ENCODE data around the gene FAM81B. TPM values are rescaled to one million over a fixed set of nuclear protein-coding genes. Genes with fewer than 3 reads are reported as not detected.

FAM81B gene
- total and polyA plus RNA-seq, 4 donors = 2.4 to 26.9 (median 9.7) TPM

- WGBS (ENCODE audit: insufficient coverage) = no CpG with 5 or more reads among the region's 4 CpGs
- Histone ChIP-seq H3K4me3 (ENCODE audit: low read depth, low read length) (no peak overlapping the region), H3K4me1 (ENCODE audit: control insufficient read depth, insufficient read depth, low read length) (no peaks in the 10 kb centered on the region), H3K9me3 (ENCODE audit: control insufficient read depth, insufficient read depth, low read length) (no peaks in the 10 kb centered on the region), H3K27ac (ENCODE audit: low read depth, low read length) (no peak overlapping the region), H3K36me3 (ENCODE audit: control insufficient read depth, insufficient read depth, low read length) (no peaks in the 10 kb centered on the region), H3K27me3 (ENCODE audit: control insufficient read depth, insufficient read depth, low read length) (no peaks in the 10 kb centered on the region)
- no peak for DNase-seq (ENCODE audit: low read depth in 4 of 6, low spot score in 6 of 6)
These were observed 32.9 kb downstream of the FAM81B start for GRCh38 chr5:95424016-95424415.

GRCh38 chr5:95424526-95424925 lies 33.4 kb downstream of the FAM81B start:
- no peaks in the 10 kb centered on the region for H3K9me3 ChIP-seq (ENCODE audit: control insufficient read depth, insufficient read depth, low read length)
- DNase-seq (ENCODE audit: low read depth in 4 of 6, low spot score in 6 of 6) = peak in 1 of 6 donors; percentile 17
- H3K4me3 ChIP-seq (ENCODE audit: low read depth, low read length) = no peak overlapping the region
- H3K36me3 ChIP-seq (ENCODE audit: control insufficient read depth, insufficient read depth, low read length) = no peaks in the 10 kb centered on the region
- H3K4me1 ChIP-seq (ENCODE audit: control insufficient read depth, insufficient read depth, low read length) = no peaks in the 10 kb centered on the region
- no peak overlapping the region for H3K27ac ChIP-seq (ENCODE audit: low read depth, low read length)
- no peaks in the 10 kb centered on the region for H3K27me3 ChIP-seq (ENCODE audit: control insufficient read depth, insufficient read depth, low read length)
- WGBS (ENCODE audit: insufficient coverage) = no CpG with 5 or more reads among the region's 1 CpG

- H3K4me1 ChIP-seq (ENCODE audit: control insufficient read depth, insufficient read depth, low read length) = no peaks in the 10 kb centered on the region
- no peaks in the 10 kb centered on the region for H3K36me3 ChIP-seq (ENCODE audit: control insufficient read depth, insufficient read depth, low read length)
- no peaks in the 10 kb centered on the region for H3K27me3 ChIP-seq (ENCODE audit: control insufficient read depth, insufficient read depth, low read length)
- no peak overlapping the region for H3K27ac ChIP-seq (ENCODE audit: low read depth, low read length)
- 82% methylated on average over 3 of the region's 5 CpGs for WGBS (ENCODE audit: insufficient coverage)
- H3K4me3 ChIP-seq (ENCODE audit: low read depth, low read length) = no peak overlapping the region
- H3K9me3 ChIP-seq (ENCODE audit: control insufficient read depth, insufficient read depth, low read length) = no peaks in the 10 kb centered on the region
- no peak for DNase-seq (ENCODE audit: low read depth in 4 of 6, low spot score in 6 of 6)
These were observed 35.1 kb downstream of the FAM81B start for GRCh38 chr5:95426227-95426626.

GRCh38 chr5:95432779-95433178 lies 41.6 kb downstream of the FAM81B start:
- Histone ChIP-seq H3K27me3 (ENCODE audit: control insufficient read depth, insufficient read depth, low read length) (no peaks in the 10 kb centered on the region), H3K9me3 (ENCODE audit: control insufficient read depth, insufficient read depth, low read length) (no peaks in the 10 kb centered on the region), H3K4me1 (ENCODE audit: control insufficient read depth, insufficient read depth, low read length) (no peaks in the 10 kb centered on the region), H3K36me3 (ENCODE audit: control insufficient read depth, insufficient read depth, low read length) (no peaks in the 10 kb centered on the region), H3K27ac (ENCODE audit: low read depth, low read length) (no peak overlapping the region), H3K4me3 (ENCODE audit: low read depth, low read length) (no peak overlapping the region)
- DNase-seq (ENCODE audit: low read depth in 4 of 6, low spot score in 6 of 6) = no peak
- WGBS (ENCODE audit: insufficient coverage) = no CpG with 5 or more reads among the region's 2 CpGs

GRCh38 chr5:95439801-95440493 lies 48.8 kb downstream of the FAM81B start:
- H3K27me3 ChIP-seq (ENCODE audit: control insufficient read depth, insufficient read depth, low read length) = peaks cover 3% of the 10 kb centered on the region
- H3K4me3 ChIP-seq (ENCODE audit: low read depth, low read length) = no peak overlapping the region
- H3K27ac ChIP-seq (ENCODE audit: low read depth, low read length) = no peak overlapping the region
- no peaks in the 10 kb centered on the region for H3K36me3 ChIP-seq (ENCODE audit: control insufficient read depth, insufficient read depth, low read length)
- no peaks in the 10 kb centered on the region for H3K4me1 ChIP-seq (ENCODE audit: control insufficient read depth, insufficient read depth, low read length)
- no peaks in the 10 kb centered on the region for H3K9me3 ChIP-seq (ENCODE audit: control insufficient read depth, insufficient read depth, low read length)
- DNase-seq (ENCODE audit: low read depth in 4 of 6, low spot score in 6 of 6) = no peak
- 22% methylated on average over 6 of the region's 6 CpGs for WGBS (ENCODE audit: insufficient coverage)

GRCh38 chr5:95440825-95441224 lies 49.7 kb downstream of the FAM81B start:
- Histone ChIP-seq H3K27me3 (ENCODE audit: control insufficient read depth, insufficient read depth, low read length) (peaks cover 3% of the 10 kb centered on the region), H3K4me3 (ENCODE audit: low read depth, low read length) (no peak overlapping the region), H3K36me3 (ENCODE audit: control insufficient read depth, insufficient read depth, low read length) (no peaks in the 10 kb centered on the region), H3K27ac (ENCODE audit: low read depth, low read length) (no peak overlapping the region), H3K9me3 (ENCODE audit: control insufficient read depth, insufficient read depth, low read length) (no peaks in the 10 kb centered on the region), H3K4me1 (ENCODE audit: control insufficient read depth, insufficient read depth, low read length) (no peaks in the 10 kb centered on the region)
- no peak for DNase-seq (ENCODE audit: low read depth in 4 of 6, low spot score in 6 of 6)
- whole genome bisulfite sequencing (ENCODE audit: insufficient coverage) = 46% methylated on average over 8 of the region's 10 CpGs

- Histone ChIP-seq H3K4me1 (ENCODE audit: control insufficient read depth, insufficient read depth, low read length) (no peaks in the 10 kb centered on the region), H3K9me3 (ENCODE audit: control insufficient read depth, insufficient read depth, low read length) (no peaks in the 10 kb centered on the region), H3K36me3 (ENCODE audit: control insufficient read depth, insufficient read depth, low read length) (no peaks in the 10 kb centered on the region), H3K4me3 (ENCODE audit: low read depth, low read length) (no peak overlapping the region), H3K27ac (ENCODE audit: low read depth, low read length) (no peak overlapping the region), H3K27me3 (ENCODE audit: control insufficient read depth, insufficient read depth, low read length) (peaks cover 3% of the 10 kb centered on the region)
- no peak for DNase-seq (ENCODE audit: low read depth in 4 of 6, low spot score in 6 of 6)
- WGBS (ENCODE audit: insufficient coverage) = 86% methylated on average over 1 of the region's 2 CpGs
These were observed 50.5 kb downstream of the FAM81B start for GRCh38 chr5:95441636-95442035.

GRCh38 chr5:95445442-95445841 lies 54.3 kb downstream of the FAM81B start:
- H3K4me3 ChIP-seq (ENCODE audit: low read depth, low read length) = no peak overlapping the region
- H3K4me1 ChIP-seq (ENCODE audit: control insufficient read depth, insufficient read depth, low read length) = no peaks in the 10 kb centered on the region
- WGBS (ENCODE audit: insufficient coverage) = 67% methylated on average over 1 of the region's 2 CpGs

GRCh38 chr5:95445995-95446394 lies 54.8 kb downstream of the FAM81B start:
- Histone ChIP-seq H3K27ac (ENCODE audit: low read depth, low read length) (no peak overlapping the region), H3K4me3 (ENCODE audit: low read depth, low read length) (no peak overlapping the region), H3K9me3 (ENCODE audit: control insufficient read depth, insufficient read depth, low read length) (no peaks in the 10 kb centered on the region), H3K36me3 (ENCODE audit: control insufficient read depth, insufficient read depth, low read length) (no peaks in the 10 kb centered on the region), H3K27me3 (ENCODE audit: control insufficient read depth, insufficient read depth, low read length) (peaks cover under 1% of the 10 kb centered on the region), H3K4me1 (ENCODE audit: control insufficient read depth, insufficient read depth, low read length) (no peaks in the 10 kb centered on the region)
- WGBS (ENCODE audit: insufficient coverage) = 86% methylated on average over 1 of the region's 2 CpGs
- no peak for DNase-seq (ENCODE audit: low read depth in 4 of 6, low spot score in 6 of 6)

More at GRCh38 chr5:95445442-95445841, 54.3 kb downstream of the FAM81B start:
- peaks cover 3% of the 10 kb centered on the region for H3K27me3 ChIP-seq (ENCODE audit: control insufficient read depth, insufficient read depth, low read length)
- DNase-seq (ENCODE audit: low read depth in 4 of 6, low spot score in 6 of 6) = no peak
- no peak overlapping the region for H3K27ac ChIP-seq (ENCODE audit: low read depth, low read length)
- no peaks in the 10 kb centered on the region for H3K9me3 ChIP-seq (ENCODE audit: control insufficient read depth, insufficient read depth, low read length)
- no peaks in the 10 kb centered on the region for H3K36me3 ChIP-seq (ENCODE audit: control insufficient read depth, insufficient read depth, low read length)

- Histone ChIP-seq H3K4me1 (ENCODE audit: control insufficient read depth, insufficient read depth, low read length) (no peaks in the 10 kb centered on the region), H3K36me3 (ENCODE audit: control insufficient read depth, insufficient read depth, low read length) (no peaks in the 10 kb centered on the region), H3K27ac (ENCODE audit: low read depth, low read length) (no peak overlapping the region), H3K4me3 (ENCODE audit: low read depth, low read length) (no peak overlapping the region), H3K9me3 (ENCODE audit: control insufficient read depth, insufficient read depth, low read length) (no peaks in the 10 kb centered on the region), H3K27me3 (ENCODE audit: control insufficient read depth, insufficient read depth, low read length) (no peaks in the 10 kb centered on the region)
- DNase-seq (ENCODE audit: low read depth in 4 of 6, low spot score in 6 of 6) = no peak
- no CpG with 5 or more reads among the region's 1 CpG for WGBS (ENCODE audit: insufficient coverage)
These were observed 55.5 kb downstream of the FAM81B start for GRCh38 chr5:95446560-95447221.

Data from spinal cord (tissue), 10 donors.